Stimulated activated CD4-positive, alpha-beta T cell treated with anti-CD3 and anti-CD28 coated beads, Interleukin-1b, Interleukin-23, amount 100 ng/mL, for 1 hour (primary cell): ENCODE results near the gene CD27.
A peak's percentile ranks its signal among the peaks of the same experiment; 100 is the strongest.
"Not testable (repeated sequence)": the region's sequence is repeated elsewhere in the genome, so short reads cannot be mapped to it uniquely, and the experiment has no call there.

Source experiments
- DNase-seq, 2 donors: peaks; one replicate each; pipeline ENCODE4 v3.0.0-alpha.2; 2020; ENCODE audit warnings: low read depth in 2 of 2

CD27 gene

DNA sequence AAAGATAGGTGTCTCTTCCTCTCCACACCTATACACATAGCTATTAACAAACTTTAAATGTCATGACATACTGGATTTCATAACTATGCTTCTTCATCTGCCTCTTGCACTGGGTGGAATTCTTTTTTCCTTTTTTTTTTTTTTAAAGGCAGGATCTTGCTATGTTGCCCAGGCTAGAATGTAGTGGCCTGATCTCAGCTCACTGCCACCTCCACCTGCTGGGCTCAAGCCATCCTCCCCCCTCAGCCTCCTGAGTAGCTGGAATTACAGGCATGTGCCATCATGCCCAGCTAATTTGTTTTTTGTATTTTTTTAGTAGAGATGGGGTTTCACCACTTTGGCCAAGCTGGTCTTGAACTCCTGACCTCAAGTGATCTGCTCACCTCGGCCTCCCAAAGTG lies 43.5 kb downstream of the CD27 start:
- DNase-seq = no peak

GRCh38 chr12:6489449-6489848 lies 44.7 kb downstream of the CD27 start:
- DNase-seq = no peak

DNA sequence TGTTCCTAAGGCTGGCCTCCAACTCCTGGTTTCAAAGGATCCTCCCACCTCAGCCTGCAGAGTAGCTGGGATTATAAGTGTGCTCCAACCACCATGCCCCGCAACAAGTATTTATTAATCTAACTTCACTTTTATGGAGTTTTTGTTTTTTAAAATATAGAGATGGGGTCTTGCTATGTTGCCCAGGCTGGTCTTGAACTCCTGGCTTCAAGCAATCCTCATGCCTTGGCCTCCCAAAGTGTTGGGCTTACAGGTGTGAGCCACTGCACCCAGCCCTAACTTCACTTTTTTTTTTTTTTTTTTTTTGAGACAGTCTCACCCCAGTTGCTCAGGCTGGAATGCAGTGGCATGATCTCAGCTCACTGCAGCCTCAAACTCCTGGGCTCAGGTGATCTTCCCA lies 45.9 kb downstream of the CD27 start:
- DNase-seq = not testable (repeated sequence)

DNA sequence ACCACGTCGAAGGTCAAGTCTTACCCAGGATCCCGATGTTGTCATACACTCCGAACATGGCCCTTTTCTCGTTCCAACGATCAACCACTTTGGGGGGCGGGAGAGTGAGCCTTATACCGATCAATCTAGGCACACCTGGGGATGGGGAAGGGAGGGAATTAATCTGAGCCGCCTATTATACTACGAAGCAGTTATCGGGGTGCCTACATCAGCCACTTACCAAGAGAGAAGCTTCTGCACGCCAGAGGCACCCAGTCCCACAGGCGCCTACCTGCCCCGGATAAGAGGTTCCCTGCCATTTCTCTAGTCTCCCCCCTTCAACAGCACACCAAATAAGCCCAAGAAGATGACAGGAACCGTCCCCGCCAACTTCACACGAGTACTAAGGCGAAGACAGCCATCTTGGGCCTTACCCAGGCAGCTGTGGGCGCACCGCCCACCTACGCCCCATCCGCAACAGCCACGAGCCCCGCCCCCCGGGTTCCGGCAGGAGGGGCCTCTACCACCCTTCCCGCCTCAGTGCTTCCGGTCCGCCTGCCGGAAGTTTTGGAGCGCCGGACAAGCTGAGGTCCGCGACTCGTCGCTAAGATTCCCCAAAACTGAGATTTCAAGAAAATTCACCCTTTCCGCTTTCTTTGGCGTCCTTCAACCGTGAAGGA lies 48.2 kb downstream of the CD27 start, which contains the start of gene MRPL51:
Gene MRPL51, minus strand, starts transcription at position 425 of the 659 bp plus-strand sequence. Its CDS starts 126 bp downstream, at position 299.
- peak; percentile 86 to 96 for DNase-seq

DNA sequence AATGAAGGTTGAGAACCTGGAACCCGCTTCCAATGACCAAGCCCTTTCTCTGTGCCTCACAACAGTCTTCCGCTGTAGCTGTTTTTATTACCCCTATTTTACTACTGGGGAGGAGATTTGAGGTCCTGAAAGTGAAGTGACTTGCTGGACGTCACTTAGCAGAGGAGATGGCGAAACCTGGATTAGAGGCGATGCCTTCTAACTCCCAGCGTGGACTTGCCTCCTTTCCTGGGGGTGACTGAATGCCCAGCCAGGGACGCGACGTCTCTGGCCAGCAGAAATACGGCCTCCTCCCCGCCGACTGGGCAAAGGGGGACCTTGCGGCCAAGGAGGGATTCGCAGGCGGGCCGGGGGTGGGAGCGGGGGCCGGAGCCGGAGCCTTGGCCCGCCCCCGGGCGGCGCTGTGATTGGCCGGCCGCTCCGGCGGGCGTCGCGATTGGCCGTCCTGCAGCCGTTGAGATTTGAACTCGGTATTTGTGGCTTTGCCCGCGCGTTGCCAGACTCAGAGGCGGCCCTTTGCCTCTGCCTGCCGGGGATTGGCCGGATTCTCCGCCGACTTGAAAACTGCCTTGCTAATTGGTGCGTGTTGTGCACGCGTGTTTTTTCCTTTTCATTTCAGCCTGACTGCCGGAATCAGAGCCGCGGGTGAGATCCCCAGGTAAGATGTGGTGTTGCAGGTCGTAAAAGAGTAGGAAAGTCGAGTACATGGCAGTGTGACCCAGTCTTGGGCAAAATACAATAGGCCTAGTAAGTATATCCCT lies 48.9 kb downstream of the CD27 start, which contains the start of gene NCAPD2:
Gene NCAPD2, plus strand, starts transcription at position 606 of the 761 bp plus-strand sequence. CDS start 997 bp downstream, outside the sequence.
- DNase-seq = peak; percentile 76 to 81

DNA sequence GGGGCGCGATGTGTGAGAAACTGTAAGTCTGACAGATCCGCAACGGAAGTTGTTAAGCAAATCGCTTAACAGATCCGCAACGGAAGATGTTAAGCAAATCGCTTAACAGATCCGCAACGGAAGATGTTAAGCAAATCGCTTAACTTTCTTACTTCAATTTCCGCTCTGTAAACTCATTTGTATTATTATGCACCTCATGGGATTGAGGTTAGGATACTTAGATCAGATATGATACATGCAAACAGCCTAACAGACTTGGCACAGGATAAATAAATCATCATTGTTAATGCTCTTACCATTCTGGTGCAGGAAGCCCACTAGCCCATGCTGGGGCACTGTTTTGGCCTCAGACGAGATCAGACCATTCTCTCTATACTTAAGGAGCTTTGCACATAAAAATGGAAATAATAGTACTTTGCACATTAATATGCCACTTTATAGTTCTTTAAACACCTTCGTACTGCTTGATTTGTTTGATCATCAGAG lies 49.5 kb downstream of the CD27 start:
- DNase-seq = no peak

- no peak for DNase-seq
Measured at GRCh38 chr12:6494968-6495367, 50.2 kb downstream of the CD27 start.

DNA sequence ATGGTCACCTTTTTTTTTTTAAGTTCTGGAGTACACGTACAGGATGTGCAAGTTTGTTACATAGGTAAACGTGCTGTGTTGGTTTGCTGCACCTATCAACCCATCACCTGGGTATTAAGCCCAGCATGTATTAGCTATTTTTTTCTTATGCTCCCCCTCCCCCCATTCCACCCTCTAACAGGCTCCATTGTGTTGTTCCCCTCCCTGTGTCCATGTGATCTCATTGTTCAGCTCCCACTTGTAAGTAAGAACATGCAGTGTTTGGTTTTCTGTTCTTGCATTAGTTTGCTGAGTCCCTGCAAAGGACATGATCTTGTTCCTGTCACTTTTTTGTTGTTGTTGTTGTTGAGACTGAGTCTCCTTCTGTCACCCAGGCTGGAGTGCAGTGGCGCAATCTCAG lies 52.5 kb downstream of the CD27 start:
- DNase-seq = not testable (repeated sequence)

- no peak for DNase-seq
Measured at GRCh38 chr12:6500466-6500865, 55.7 kb downstream of the CD27 start.
